Fibroblast of lung (primary cell): Measurements from ENCODE around the gene ABCC10. TPM values are rescaled to one million over a fixed set of nuclear protein-coding genes. Genes with fewer than 3 reads are reported as not detected.

Experiments used
- DNase-seq, 2 donors: peaks; one replicate each; pipeline versions ENCODE4 v3.0.0 to v3.0.0-alpha.2; 2010; ENCODE audit warnings: low read depth in 2 of 2
- H2AFZ ChIP-seq: 2 replicates; pipeline ENCODE4 v1.5.1; 2012; ENCODE audit warnings: low read length, control low read depth, inconsistent platforms
- H3K27ac ChIP-seq: 2 replicates; pipeline ENCODE4 v1.5.1; 2011; ENCODE audit warnings: low read length, control low read depth; ENCODE audit not compliant: insufficient read depth
- H3K27me3 ChIP-seq: 2 replicates; pipeline ENCODE4 v1.5.1; 2011; ENCODE audit warnings: mild to moderate bottlenecking, low read length; ENCODE audit not compliant: control insufficient read depth, insufficient read depth
- H3K36me3 ChIP-seq: 2 replicates; pipeline ENCODE4 v1.5.1; 2011; ENCODE audit warnings: low read length; ENCODE audit not compliant: control insufficient read depth, insufficient read depth
- H3K4me1 ChIP-seq: 2 replicates; pipeline ENCODE4 v1.5.1; 2011; ENCODE audit warnings: low read length; ENCODE audit not compliant: control insufficient read depth, insufficient read depth; ENCODE audit errors: extremely low read depth
- H3K4me2 ChIP-seq: 2 replicates; pipeline ENCODE4 v1.5.1; 2011; ENCODE audit warnings: low read length, control low read depth; ENCODE audit not compliant: insufficient read depth; ENCODE audit errors: extremely low read depth
- H3K4me3 ChIP-seq, 4 experiments: fragments of 200-600 bp in 1 of 4; sonication (generic) in 1 of 4; replicated peaks in 1 of 4; 2 replicates each; pipeline ENCODE4 v1.5.1; 2011 to 2016; ENCODE audit warnings: low read length in 4 of 4, low read depth in 3 of 4, mild to moderate bottlenecking in 3 of 4, control low read depth in 2 of 4, inconsistent platforms in 1 of 4, mixed read lengths in 1 of 4; ENCODE audit not compliant: insufficient read depth in 1 of 4; ENCODE audit errors: control extremely low read depth in 1 of 4
- H3K79me2 ChIP-seq: 2 replicates; pipeline ENCODE4 v1.5.1; 2012; ENCODE audit warnings: mild to moderate bottlenecking, low read length, inconsistent platforms; ENCODE audit not compliant: control insufficient read depth, insufficient read depth
- H3K9ac ChIP-seq: 2 replicates; pipeline ENCODE4 v1.5.1; 2011; ENCODE audit warnings: mild to moderate bottlenecking, low read length, control low read depth; ENCODE audit not compliant: insufficient read depth
- H3K9me3 ChIP-seq: 2 replicates; pipeline ENCODE4 v1.5.1; 2012; ENCODE audit warnings: low read depth, low read length; ENCODE audit not compliant: control insufficient read depth, insufficient read depth
- H4K20me1 ChIP-seq: 2 replicates; pipeline ENCODE4 v1.5.1; 2011; ENCODE audit warnings: low read length; ENCODE audit not compliant: control insufficient read depth, insufficient read depth; ENCODE audit errors: extremely low read depth
- CTCF ChIP-seq, 2 donors: IDR thresholded peaks in 1 of 2; conservative IDR thresholded peaks in 1 of 2; 1 replicate in 1 of 2; 2 replicates in 1 of 2; pipeline ENCODE4 v1.5.1; 2011 to 2012; ENCODE audit warnings: low read length in 2 of 2, control low read depth in 1 of 2, inconsistent platforms in 1 of 2, low read depth in 1 of 2, mild to moderate bottlenecking in 1 of 2
- EZH2 ChIP-seq: IDR thresholded peaks from 2 replicates; pipeline ENCODE4 v1.5.1; 2012; ENCODE audit warnings: low read length, control low read depth, mild to moderate bottlenecking; ENCODE audit errors: missing control alignments
- polyA plus RNA-seq, 2 donors: library from polyadenylated mRNA; depleted of rRNA in 1 of 2; stranded (reverse) in 1 of 2; unstranded in 1 of 2; fragments of >200 nt; gene quantifications; 2 replicates each; pipeline ENCODE4 v1.2.1, GENCODE V29; 2011 to 2012; ENCODE audit warnings: missing spikeins in 1 of 2
- total RNA-seq: library from RNA; depleted of rRNA; stranded (reverse); fragments of >200 nt; gene quantifications from 2 replicates; pipeline ENCODE4 v1.2.1, GENCODE V29; 2014

The ABCC10 gene
- total and polyA plus RNA-seq, 2 donors (not counting 1 experiment from before 2014, with no cell fraction given), result 8.9 to 23.1 TPM

- H3K36me3 ChIP-seq, result peaks cover 13% of the 10 kb centered on the region
- no peak overlapping the region for H2AFZ ChIP-seq
- H3K79me2 ChIP-seq, result no peaks in the 10 kb centered on the region
- no peak overlapping the region for H3K4me2 ChIP-seq
- no peak overlapping the region for H3K4me3 ChIP-seq
- no peak for DNase-seq
- no peaks in the 10 kb centered on the region for H3K27me3 ChIP-seq
- H3K9ac ChIP-seq, result no peak overlapping the region
- no peaks in the 10 kb centered on the region for H4K20me1 ChIP-seq
- H3K9me3 ChIP-seq, result no peaks in the 10 kb centered on the region
- peaks cover 14% of the 10 kb centered on the region for H3K4me1 ChIP-seq
- no peak overlapping the region for H3K27ac ChIP-seq
- TF ChIP-seq CTCF (conservative IDR thresholded peaks at IDR 0.05 in 1 of 2, IDR thresholded peaks at IDR 0.05 in 1 of 2; ENCODE audit: low read depth in 1 of 2, low read length in 2 of 2) (no peak), EZH2 (no peak)
Observed at GRCh38 chr6:43437700-43438099, 10.4 kb downstream of the ABCC10 start.

DNA sequence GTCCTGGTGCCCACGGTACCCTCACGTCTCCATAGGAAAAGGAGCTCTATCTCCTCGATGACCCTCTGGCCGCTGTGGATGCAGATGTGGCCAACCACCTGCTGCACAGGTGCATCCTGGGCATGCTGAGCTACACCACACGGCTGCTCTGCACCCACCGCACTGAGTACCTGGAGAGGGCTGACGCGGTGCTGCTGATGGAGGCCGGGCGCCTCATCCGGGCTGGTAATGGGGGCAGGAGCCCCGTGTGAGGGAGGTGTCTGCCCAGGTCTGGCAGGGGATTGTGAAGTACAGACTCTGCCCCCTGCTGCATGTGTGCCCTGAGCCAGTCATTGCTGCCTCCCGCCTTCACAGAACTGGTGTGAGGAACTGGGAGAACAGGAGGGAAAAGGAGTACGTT is 15.6 kb downstream of the ABCC10 start:
- Histone ChIP-seq H4K20me1 (no peaks in the 10 kb centered on the region), H3K27me3 (no peaks in the 10 kb centered on the region), H3K4me3 (no peak overlapping the region), H3K36me3 (peaks cover 8% of the 10 kb centered on the region), H3K79me2 (no peaks in the 10 kb centered on the region), H2AFZ (no peak overlapping the region), H3K4me1 (no peaks in the 10 kb centered on the region), H3K9ac (no peak overlapping the region), H3K27ac (no peak overlapping the region), H3K4me2 (no peak overlapping the region), H3K9me3 (no peaks in the 10 kb centered on the region)
- DNase-seq, result no peak
- no peak for TF ChIP-seq CTCF (conservative IDR thresholded peaks at IDR 0.05 in 1 of 2, IDR thresholded peaks at IDR 0.05 in 1 of 2; ENCODE audit: low read depth in 1 of 2, low read length in 2 of 2)
- no peak for TF ChIP-seq EZH2

- Histone ChIP-seq H3K4me3 (no peak overlapping the region), H3K4me2 (no peak overlapping the region), H3K36me3 (peaks cover 6% of the 10 kb centered on the region), H3K9me3 (no peaks in the 10 kb centered on the region), H3K4me1 (no peaks in the 10 kb centered on the region), H3K9ac (no peak overlapping the region), H2AFZ (no peak overlapping the region), H3K27me3 (no peaks in the 10 kb centered on the region), H3K27ac (no peak overlapping the region), H3K79me2 (no peaks in the 10 kb centered on the region), H4K20me1 (no peaks in the 10 kb centered on the region)
- DNase-seq, result no peak
- TF ChIP-seq EZH2 (no peak), CTCF (conservative IDR thresholded peaks at IDR 0.05 in 1 of 2, IDR thresholded peaks at IDR 0.05 in 1 of 2; ENCODE audit: low read depth in 1 of 2, low read length in 2 of 2) (no peak)
Observed at GRCh38 chr6:43444036-43444435, 16.7 kb downstream of the ABCC10 start.
